Mesendoderm (in vitro differentiated cells): ENCODE results near the gene CERS4.
"Not testable (repeated sequence)": the region's sequence is repeated elsewhere in the genome, so short reads cannot be mapped to it uniquely, and the experiment has no call there.

Experiments used
- DNase-seq: peaks from one replicate; pipeline ENCODE4 v3.0.0; 2013
- H2AK5ac ChIP-seq: 2 replicates; pipeline ENCODE4 v1.6.1; 2013; ENCODE audit warnings: low read length, inconsistent platforms
- H2BK120ac ChIP-seq: 2 replicates; pipeline ENCODE4 v1.6.1; 2013; ENCODE audit warnings: low read depth, mild to moderate bottlenecking, low read length, moderate library complexity, mixed read lengths
- H2BK15ac ChIP-seq: replicated peaks from 2 replicates; pipeline ENCODE4 v1.6.1; 2013; ENCODE audit warnings: low read depth, mild to moderate bottlenecking, moderate library complexity
- H2BK5ac ChIP-seq: 2 replicates; pipeline ENCODE4 v1.6.1; 2013; ENCODE audit warnings: low read length, inconsistent platforms
- H3K18ac ChIP-seq: 2 replicates; pipeline ENCODE4 v1.6.1; 2013; ENCODE audit warnings: mild to moderate bottlenecking, low read length, mixed read lengths
- H3K23ac ChIP-seq: one replicate; pipeline ENCODE4 v1.6.1; 2013; ENCODE audit warnings: low read length
- H3K27ac ChIP-seq: 2 replicates; pipeline ENCODE4 v1.5.1; 2013; ENCODE audit warnings: low read depth, mild to moderate bottlenecking, inconsistent platforms, low read length, moderate library complexity
- H3K27me3 ChIP-seq: 2 replicates; pipeline ENCODE4 v1.6.1; 2013; ENCODE audit warnings: low read length, control low read depth, mild to moderate bottlenecking, inconsistent platforms; ENCODE audit not compliant: insufficient read depth, poor library complexity
- H3K36me3 ChIP-seq: 2 replicates; pipeline ENCODE4 v1.6.1; 2013; ENCODE audit warnings: low read length, inconsistent platforms; ENCODE audit not compliant: control insufficient read depth, insufficient read depth
- H3K4ac ChIP-seq: one replicate; pipeline ENCODE4 v1.6.1; 2013; ENCODE audit warnings: low read depth, mild to moderate bottlenecking, low read length, moderate library complexity
- H3K4me1 ChIP-seq: 2 replicates; pipeline ENCODE4 v1.6.1; 2013; ENCODE audit warnings: low read depth, low read length, inconsistent platforms; ENCODE audit not compliant: control insufficient read depth
- H3K4me2 ChIP-seq: 2 replicates; pipeline ENCODE4 v1.6.1; 2013; ENCODE audit warnings: low read length
- H3K4me3 ChIP-seq: 2 replicates; pipeline ENCODE4 v1.5.1; 2013; ENCODE audit warnings: mild to moderate bottlenecking, low read length
- H3K56ac ChIP-seq: one replicate; pipeline ENCODE4 v1.6.1; 2013; ENCODE audit warnings: low read length
- H3K79me1 ChIP-seq: 2 replicates; pipeline ENCODE4 v1.6.1; 2013; ENCODE audit warnings: low read length, inconsistent platforms
- H3K79me2 ChIP-seq: 2 replicates; pipeline ENCODE4 v1.6.1; 2013; ENCODE audit warnings: mild to moderate bottlenecking, low read length; ENCODE audit not compliant: control insufficient read depth, insufficient read depth
- H3K9ac ChIP-seq: 2 replicates; pipeline ENCODE4 v1.6.1; 2013; ENCODE audit warnings: low read length, inconsistent platforms
- H4K5ac ChIP-seq: one replicate; pipeline ENCODE4 v1.6.1; 2013; ENCODE audit warnings: low read length
- H4K8ac ChIP-seq: one replicate; pipeline ENCODE4 v1.6.1; 2013; ENCODE audit warnings: low read depth, mild to moderate bottlenecking, control low read depth, low read length, moderate library complexity
- whole genome bisulfite sequencing: extraction: QIAGEN DNeasy Blood & Tissue Kit; methylation state at CpG from one replicate; pipeline ENCODE4 v1.1.7; 2013; ENCODE audit warnings: low lambda C conversion rate, missing lambda C conversion rate; ENCODE audit not compliant: insufficient coverage; ENCODE audit errors: extremely low coverage; 5-methylcytosine and 5-hydroxymethylcytosine counted together

Gene CERS4

GRCh38 chr19:8212916-8213315 lies 3.7 kb downstream of the CERS4 start:
- Histone ChIP-seq H3K4me2 (no peak overlapping the region), H3K79me2 (peaks cover 52% of the 10 kb centered on the region), H2BK120ac (no peak overlapping the region), H2BK5ac (no peak overlapping the region), H3K79me1 (peaks cover 26% of the 10 kb centered on the region), H3K27ac (no peak overlapping the region), H3K18ac (no peak overlapping the region), H3K23ac (no peak overlapping the region), H3K4me1 (peaks cover 4% of the 10 kb centered on the region), H3K56ac (no peak overlapping the region), H3K4ac (no peak overlapping the region), H2AK5ac (no peak overlapping the region), H3K36me3 (peaks cover 3% of the 10 kb centered on the region), H3K4me3 (no peak overlapping the region), H4K5ac (no peak overlapping the region), H4K8ac (no peak overlapping the region), H3K9ac (no peak overlapping the region), H2BK15ac (no peak overlapping the region), H3K27me3 (no peaks in the 10 kb centered on the region)
- whole genome bisulfite sequencing: no CpG with 5 or more reads among the region's 6 CpGs
- DNase-seq: no peak

- Histone ChIP-seq H3K4ac (no peak overlapping the region), H3K23ac (no peak overlapping the region), H2BK120ac (no peak overlapping the region), H3K56ac (no peak overlapping the region), H3K4me3 (no peak overlapping the region), H3K27ac (no peak overlapping the region), H4K8ac (no peak overlapping the region), H3K4me1 (no peaks in the 10 kb centered on the region), H3K4me2 (no peak overlapping the region), H3K79me1 (peaks cover 29% of the 10 kb centered on the region), H2BK5ac (no peak overlapping the region), H2BK15ac (no peak overlapping the region), H3K18ac (no peak overlapping the region), H3K9ac (no peak overlapping the region), H2AK5ac (no peak overlapping the region), H3K79me2 (peaks cover 57% of the 10 kb centered on the region), H4K5ac (no peak overlapping the region), H3K36me3 (peaks cover 5% of the 10 kb centered on the region), H3K27me3 (no peaks in the 10 kb centered on the region)
- no peak for DNase-seq
- WGBS: no CpG with 5 or more reads among the region's 5 CpGs
These were observed 4.9 kb downstream of the CERS4 start for GRCh38 chr19:8213827-8214672.

GRCh38 chr19:8214802-8215201 lies 5.6 kb downstream of the CERS4 start:
- Histone ChIP-seq H4K5ac (no peak overlapping the region), H3K36me3 (peaks cover 5% of the 10 kb centered on the region), H3K27me3 (no peaks in the 10 kb centered on the region), H3K18ac (no peak overlapping the region), H3K27ac (no peak overlapping the region), H3K56ac (no peak overlapping the region), H4K8ac (no peak overlapping the region), H2BK5ac (no peak overlapping the region), H3K4me3 (no peak overlapping the region), H3K4ac (no peak overlapping the region), H2BK15ac (no peak overlapping the region), H3K4me1 (no peaks in the 10 kb centered on the region), H3K9ac (no peak overlapping the region), H2AK5ac (no peak overlapping the region), H3K79me1 (peaks cover 29% of the 10 kb centered on the region), H3K23ac (peak overlapping the region; percentile 24), H3K79me2 (peaks cover 53% of the 10 kb centered on the region), H3K4me2 (no peak overlapping the region), H2BK120ac (no peak overlapping the region)
- no CpG with 5 or more reads among the region's 6 CpGs for WGBS
- DNase-seq: no peak

- Histone ChIP-seq H2BK5ac (no peak overlapping the region), H3K36me3 (peaks cover 5% of the 10 kb centered on the region), H3K79me1 (peaks cover 25% of the 10 kb centered on the region), H3K18ac (no peak overlapping the region), H3K79me2 (peaks cover 43% of the 10 kb centered on the region), H4K8ac (no peak overlapping the region), H2BK120ac (no peak overlapping the region), H3K4me2 (no peak overlapping the region), H3K4ac (no peak overlapping the region), H2BK15ac (no peak overlapping the region), H3K27ac (no peak overlapping the region), H3K23ac (no peak overlapping the region), H3K9ac (no peak overlapping the region), H2AK5ac (no peak overlapping the region), H3K4me3 (no peak overlapping the region), H4K5ac (no peak overlapping the region), H3K4me1 (no peaks in the 10 kb centered on the region), H3K27me3 (no peaks in the 10 kb centered on the region), H3K56ac (no peak overlapping the region)
- WGBS: no CpG with 5 or more reads among the region's 4 CpGs
- no peak for DNase-seq
These were observed 6.6 kb downstream of the CERS4 start for GRCh38 chr19:8215783-8216182.

GRCh38 chr19:8216357-8216756 lies 7.2 kb downstream of the CERS4 start:
- no peak overlapping the region for H2BK120ac ChIP-seq
- H2AK5ac ChIP-seq: no peak overlapping the region
- H3K4me1 ChIP-seq: no peaks in the 10 kb centered on the region
- H3K23ac ChIP-seq: no peak overlapping the region
- no peak overlapping the region for H2BK15ac ChIP-seq
- no peak overlapping the region for H4K8ac ChIP-seq
- no peaks in the 10 kb centered on the region for H3K27me3 ChIP-seq
- no peak overlapping the region for H3K9ac ChIP-seq
- WGBS: no CpG with 5 or more reads among the region's 2 CpGs
- peaks cover 22% of the 10 kb centered on the region for H3K79me1 ChIP-seq
- H3K79me2 ChIP-seq: peaks cover 37% of the 10 kb centered on the region
- no peak overlapping the region for H3K4me3 ChIP-seq
- H2BK5ac ChIP-seq: no peak overlapping the region
- H3K56ac ChIP-seq: no peak overlapping the region
- H3K18ac ChIP-seq: no peak overlapping the region
- H4K5ac ChIP-seq: no peak overlapping the region
- H3K4ac ChIP-seq: no peak overlapping the region
- H3K4me2 ChIP-seq: no peak overlapping the region
- no peak overlapping the region for H3K27ac ChIP-seq
- H3K36me3 ChIP-seq: peaks cover 5% of the 10 kb centered on the region
- DNase-seq: no peak

- not testable (repeated sequence) for H3K18ac ChIP-seq, H3K4ac ChIP-seq, DNase-seq, H3K4me3 ChIP-seq, H2BK15ac ChIP-seq, H3K36me3 ChIP-seq, H2AK5ac ChIP-seq, H2BK5ac ChIP-seq, H3K56ac ChIP-seq, H3K9ac ChIP-seq, H3K4me1 ChIP-seq, H3K27me3 ChIP-seq, H3K4me2 ChIP-seq, H3K27ac ChIP-seq, H4K8ac ChIP-seq, H4K5ac ChIP-seq, H2BK120ac ChIP-seq, H3K23ac ChIP-seq
- peaks cover 26% of the 10 kb centered on the region for H3K79me2 ChIP-seq
- H3K79me1 ChIP-seq: peaks cover 20% of the 10 kb centered on the region
- no CpG with 5 or more reads among the region's 7 CpGs for WGBS
These were observed 9.0 kb downstream of the CERS4 start for GRCh38 chr19:8218127-8218526.
